Stimulated activated effector memory CD8-positive, alpha-beta T cell treated with anti-CD3 and anti-CD28 coated beads, Interleukin-12 subunit alpha, Interleukin-12 subunit beta, amount 100 ng/mL, for 72 hours (primary cell): ENCODE data around the gene PARS2.
"Not testable (repeated sequence)": the region's sequence is repeated elsewhere in the genome, so short reads cannot be mapped to it uniquely, and the experiment has no call there.

Experiments used
- ATAC-seq: fragments of 150-1000 bp; cut with Tn5 transposase; 2 replicates; pipeline ENCODE4 v1.10.0; 2021
- DNase-seq, 2 donors: peaks; one replicate each; pipeline ENCODE4 v3.0.0; 2021 to 2022; ENCODE audit warnings: low spot score in 2 of 2
- H3K27ac Mint-ChIP-seq: one replicate; pipeline ENCODE4 v1.8.0; 2022; ENCODE audit warnings: mild to moderate bottlenecking, mixed read lengths
- H3K36me3 Mint-ChIP-seq: one replicate; pipeline ENCODE4 v1.8.0; 2022; ENCODE audit warnings: mild to moderate bottlenecking, mixed read lengths
- H3K4me1 Mint-ChIP-seq: one replicate; pipeline ENCODE4 v1.8.0; 2022; ENCODE audit warnings: mixed read lengths
- H3K4me3 Mint-ChIP-seq: one replicate; pipeline ENCODE4 v1.8.0; 2022; ENCODE audit warnings: mild to moderate bottlenecking, mixed read lengths
- H3K9me3 Mint-ChIP-seq: one replicate; pipeline ENCODE4 v1.8.0; 2022; ENCODE audit warnings: mixed read lengths

The PARS2 gene

DNA sequence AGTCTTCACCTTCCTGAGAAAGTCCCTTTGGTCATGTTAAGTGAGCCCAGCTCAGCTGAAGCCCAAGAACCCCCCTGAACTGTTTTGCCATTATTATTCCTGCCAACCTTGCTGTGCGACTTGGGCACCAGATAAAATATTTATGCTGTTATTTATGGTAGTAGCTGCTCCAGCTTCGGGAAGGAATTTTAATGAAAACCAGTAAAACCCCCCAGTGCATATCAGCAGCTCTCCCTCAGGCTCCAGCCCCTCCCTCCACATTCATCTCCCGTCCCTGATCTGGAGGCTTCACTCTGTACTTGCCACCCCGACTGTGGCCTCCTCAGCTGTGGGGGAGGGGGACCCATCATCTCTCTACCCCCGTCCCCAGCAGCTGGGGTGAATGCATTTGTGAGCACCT, 24.1 kb upstream of the PARS2 start:
- no peak overlapping the region for H3K4me3 Mint-ChIP-seq
- no peaks in the 10 kb centered on the region for H3K9me3 Mint-ChIP-seq
- H3K4me1 Mint-ChIP-seq: peaks cover 34% of the 10 kb centered on the region
- no peaks in the 10 kb centered on the region for H3K36me3 Mint-ChIP-seq
- peak overlapping the region; percentile 94 for H3K27ac Mint-ChIP-seq
- no peak for DNase-seq
- ATAC-seq: no peak

DNA sequence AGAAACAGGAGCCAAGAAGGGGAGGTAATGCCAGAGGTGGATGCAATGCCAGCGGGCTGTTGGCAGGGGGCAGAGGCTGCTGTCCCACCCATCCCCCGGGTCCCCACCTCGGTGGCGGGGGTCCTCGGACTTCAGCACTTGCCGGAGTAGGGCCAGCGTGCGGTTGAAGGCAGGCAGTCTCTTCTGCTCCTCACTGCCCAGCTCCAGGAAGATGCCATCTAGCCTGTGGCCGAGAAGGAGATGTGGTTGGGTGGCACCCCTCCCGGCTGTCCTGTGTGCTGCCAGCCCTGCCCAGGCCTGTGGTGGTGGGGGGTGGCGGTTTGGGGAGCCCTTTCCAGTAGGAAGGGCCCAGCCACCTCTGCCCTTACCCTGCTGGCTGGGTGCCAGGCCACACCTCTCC, 23.3 kb upstream of the PARS2 start:
- DNase-seq (no peak), ATAC-seq (no peak)
- Mint-ChIP-seq H3K4me3 (no peak overlapping the region), H3K9me3 (no peaks in the 10 kb centered on the region), H3K36me3 (no peaks in the 10 kb centered on the region), H3K4me1 (peaks cover 34% of the 10 kb centered on the region), H3K27ac (peak overlapping the region; percentile 48)

- Mint-ChIP-seq H3K9me3 (no peaks in the 10 kb centered on the region), H3K4me3 (no peak overlapping the region), H3K4me1 (peaks cover 34% of the 10 kb centered on the region), H3K36me3 (no peaks in the 10 kb centered on the region), H3K27ac (peak overlapping the region; percentile 48)
- ATAC-seq: no peak
- DNase-seq: no peak
These were observed 22.5 kb upstream of the PARS2 start for GRCh38 chr1:54786778-54787177.

DNA sequence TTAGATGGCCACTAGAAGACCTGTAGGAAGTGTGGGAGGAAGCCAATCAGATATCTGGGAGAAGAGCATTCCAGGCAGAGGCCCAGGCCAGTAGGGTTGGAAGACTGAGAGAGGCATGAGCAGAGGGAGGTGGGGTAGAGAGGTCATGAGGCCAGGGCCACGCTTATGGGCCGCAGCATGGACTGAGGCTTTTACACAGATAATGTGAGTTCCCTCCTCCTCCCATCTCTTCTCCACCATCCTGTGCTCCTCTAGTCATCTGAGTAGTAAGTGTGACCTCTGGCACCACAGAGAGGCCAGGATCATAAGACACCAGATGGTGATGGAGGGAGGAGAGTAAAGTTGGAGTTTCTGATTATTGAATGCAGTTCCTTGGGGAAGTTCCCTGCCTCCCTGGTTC, 19.7 kb upstream of the PARS2 start:
- ATAC-seq: no peak
- H3K4me1 Mint-ChIP-seq: peaks cover 15% of the 10 kb centered on the region
- peaks cover 5% of the 10 kb centered on the region for H3K36me3 Mint-ChIP-seq
- no peak overlapping the region for H3K4me3 Mint-ChIP-seq
- DNase-seq: no peak
- no peaks in the 10 kb centered on the region for H3K9me3 Mint-ChIP-seq
- no peak overlapping the region for H3K27ac Mint-ChIP-seq

DNA sequence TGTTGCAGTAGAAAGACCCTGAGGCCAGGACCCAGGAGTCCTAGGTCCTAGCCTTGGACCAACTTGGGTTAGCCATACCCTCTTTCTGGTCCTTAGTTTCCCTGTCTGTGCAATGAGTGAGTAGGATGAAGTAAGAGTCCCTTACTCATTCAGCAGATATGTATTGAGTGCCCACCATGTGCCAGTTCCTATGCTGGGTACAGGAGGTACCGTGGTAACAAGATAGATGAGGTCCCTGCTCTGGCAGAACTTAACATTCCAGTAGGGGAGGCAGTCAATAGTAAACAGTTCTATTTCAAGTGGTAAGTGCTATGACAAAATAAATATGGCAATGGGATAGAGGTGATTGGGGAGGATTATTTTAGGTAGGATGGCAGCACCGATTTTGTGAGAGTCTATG, 18.3 kb upstream of the PARS2 start:
- no peak overlapping the region for H3K4me3 Mint-ChIP-seq
- DNase-seq (no peak), ATAC-seq (no peak)
- H3K27ac Mint-ChIP-seq: peak overlapping the region; percentile 17
- H3K4me1 Mint-ChIP-seq: peaks cover 12% of the 10 kb centered on the region
- no peaks in the 10 kb centered on the region for H3K9me3 Mint-ChIP-seq
- peaks cover 5% of the 10 kb centered on the region for H3K36me3 Mint-ChIP-seq

- peak overlapping the region; percentile 17 for H3K27ac Mint-ChIP-seq
- ATAC-seq: no peak
- peaks cover 5% of the 10 kb centered on the region for H3K36me3 Mint-ChIP-seq
- peaks cover 12% of the 10 kb centered on the region for H3K4me1 Mint-ChIP-seq
- no peak overlapping the region for H3K4me3 Mint-ChIP-seq
- H3K9me3 Mint-ChIP-seq: no peaks in the 10 kb centered on the region
- no peak for DNase-seq
These were observed 17.8 kb upstream of the PARS2 start for GRCh38 chr1:54782156-54782555.

DNA sequence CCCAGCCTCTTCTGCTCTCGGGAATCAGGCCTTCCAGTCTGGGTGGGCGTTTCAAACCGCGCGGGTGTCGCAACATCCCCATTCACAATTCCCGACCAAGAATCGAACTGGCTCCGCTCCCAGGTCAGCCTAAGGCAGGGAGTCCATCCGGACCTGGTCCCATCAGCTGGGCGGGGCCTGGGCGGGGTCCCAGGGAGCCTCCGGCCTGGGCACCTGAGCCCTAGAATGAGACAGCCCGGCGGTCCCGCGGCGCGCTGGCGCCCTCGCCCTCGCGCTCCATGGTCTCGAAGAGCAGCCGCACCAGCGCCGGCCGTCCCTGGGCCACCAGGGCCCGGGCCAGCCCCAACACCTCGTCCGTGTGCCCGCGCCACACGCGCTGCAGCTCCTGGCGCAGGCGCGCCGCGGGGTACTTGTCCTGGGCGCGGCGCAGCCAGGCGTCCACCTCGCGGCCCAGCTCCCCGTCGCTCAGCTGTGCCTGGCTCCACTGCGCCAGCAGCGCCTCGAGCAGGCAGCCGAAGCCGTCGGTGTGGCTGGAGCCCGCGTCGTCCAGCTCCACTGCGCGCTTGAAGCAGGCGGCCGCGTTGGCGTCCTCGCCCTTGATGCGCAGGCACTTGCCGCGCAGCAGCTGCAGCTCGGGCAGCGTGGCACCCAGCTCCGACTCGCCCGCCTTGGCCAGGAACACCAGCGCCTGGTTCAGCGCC, 16.9 kb upstream of the PARS2 start:
- DNase-seq: no peak
- H3K36me3 Mint-ChIP-seq: peaks cover 5% of the 10 kb centered on the region
- no peak for ATAC-seq
- H3K4me3 Mint-ChIP-seq: no peak overlapping the region
- no peak overlapping the region for H3K27ac Mint-ChIP-seq
- H3K9me3 Mint-ChIP-seq: no peaks in the 10 kb centered on the region
- H3K4me1 Mint-ChIP-seq: peaks cover 7% of the 10 kb centered on the region

- H3K36me3 Mint-ChIP-seq: peaks cover 5% of the 10 kb centered on the region
- H3K4me1 Mint-ChIP-seq: peaks cover 11% of the 10 kb centered on the region
- no peaks in the 10 kb centered on the region for H3K9me3 Mint-ChIP-seq
- ATAC-seq (no peak), DNase-seq (no peak)
- peak overlapping the region; percentile 63 for H3K27ac Mint-ChIP-seq
- H3K4me3 Mint-ChIP-seq: no peak overlapping the region
These were observed 13.1 kb upstream of the PARS2 start for GRCh38 chr1:54777431-54777830.

GRCh38 chr1:54777011-54777410, 12.7 kb upstream of the PARS2 start:
- peaks cover 11% of the 10 kb centered on the region for H3K4me1 Mint-ChIP-seq
- DNase-seq: no peak
- H3K36me3 Mint-ChIP-seq: peaks cover 5% of the 10 kb centered on the region
- no peaks in the 10 kb centered on the region for H3K9me3 Mint-ChIP-seq
- no peak overlapping the region for H3K4me3 Mint-ChIP-seq
- no peak for ATAC-seq
- H3K27ac Mint-ChIP-seq: no peak overlapping the region

GRCh38 chr1:54775828-54776721, 11.8 kb upstream of the PARS2 start:
- not testable (repeated sequence) for DNase-seq, H3K36me3 Mint-ChIP-seq, H3K9me3 Mint-ChIP-seq, H3K4me3 Mint-ChIP-seq, ATAC-seq
- H3K4me1 Mint-ChIP-seq: peaks cover 11% of the 10 kb centered on the region
- H3K27ac Mint-ChIP-seq: peak overlapping the region; percentile 23

GRCh38 chr1:54774820-54775498, 10.6 kb upstream of the PARS2 start:
- H3K4me1 Mint-ChIP-seq: peaks cover 11% of the 10 kb centered on the region
- peak; percentile 57 for ATAC-seq
- H3K36me3 Mint-ChIP-seq: peaks cover 5% of the 10 kb centered on the region
- H3K4me3 Mint-ChIP-seq: no peak overlapping the region
- no peaks in the 10 kb centered on the region for H3K9me3 Mint-ChIP-seq
- H3K27ac Mint-ChIP-seq: peak overlapping the region; percentile 23
- DNase-seq: no peak

DNA sequence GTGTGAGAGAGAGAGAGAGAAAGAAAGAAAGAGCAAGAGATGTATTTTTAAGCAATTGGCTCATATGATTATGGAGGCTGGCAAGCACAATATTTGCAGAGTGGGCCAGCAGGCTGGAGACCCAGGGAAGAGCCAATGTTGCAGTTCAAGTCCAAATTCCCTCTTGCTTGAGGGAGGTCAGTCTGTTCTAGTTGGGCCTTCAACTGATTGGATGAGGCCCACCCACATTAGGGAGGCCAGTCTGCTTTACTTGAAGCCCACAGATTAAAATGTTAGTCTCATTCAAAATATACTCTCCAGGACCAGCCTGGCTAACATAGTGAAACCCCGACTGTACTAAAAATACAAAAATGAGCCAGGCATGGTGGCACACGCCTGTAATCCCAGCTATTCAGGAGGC, 8.6 kb upstream of the PARS2 start:
- no peak for ATAC-seq
- Mint-ChIP-seq H3K36me3 (no peaks in the 10 kb centered on the region), H3K4me3 (no peak overlapping the region), H3K4me1 (peaks cover 5% of the 10 kb centered on the region), H3K9me3 (no peaks in the 10 kb centered on the region), H3K27ac (no peak overlapping the region)
- no peak for DNase-seq

GRCh38 chr1:54768093-54768492, 3.8 kb upstream of the PARS2 start:
- no peak for DNase-seq
- no peak for ATAC-seq
- peaks cover 8% of the 10 kb centered on the region for H3K36me3 Mint-ChIP-seq
- peak overlapping the region; percentile 38 for H3K27ac Mint-ChIP-seq
- H3K4me3 Mint-ChIP-seq: no peak overlapping the region
- H3K4me1 Mint-ChIP-seq: peaks cover 10% of the 10 kb centered on the region
- H3K9me3 Mint-ChIP-seq: no peaks in the 10 kb centered on the region

DNA sequence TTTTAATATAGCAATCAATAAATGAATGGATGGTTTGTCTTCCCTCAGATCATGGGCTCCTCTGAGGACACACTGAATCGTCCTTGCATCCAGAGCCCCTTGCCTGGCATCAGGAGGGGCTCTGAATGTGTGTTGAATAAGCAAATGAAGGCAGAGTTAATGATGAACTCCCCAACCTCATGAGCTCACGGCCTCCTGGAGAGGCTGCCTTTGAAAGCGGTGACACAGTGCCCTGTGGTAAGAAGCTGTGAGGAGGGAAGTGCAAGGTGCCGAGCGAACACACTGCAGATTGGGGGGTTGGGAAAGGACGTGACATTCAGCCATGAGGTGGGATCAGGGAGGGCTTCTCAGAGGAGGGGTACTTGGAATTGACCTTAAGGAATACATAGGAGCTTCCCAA, 3.2 kb upstream of the PARS2 start:
- Mint-ChIP-seq H3K36me3 (peaks cover 8% of the 10 kb centered on the region), H3K4me3 (no peak overlapping the region), H3K4me1 (peaks cover 15% of the 10 kb centered on the region), H3K27ac (peak overlapping the region; percentile 38), H3K9me3 (no peaks in the 10 kb centered on the region)
- no peak for DNase-seq
- ATAC-seq: no peak

GRCh38 chr1:54766726-54767125, 2.4 kb upstream of the PARS2 start:
- DNase-seq (no peak), ATAC-seq (no peak)
- H3K4me3 Mint-ChIP-seq: no peak overlapping the region
- H3K9me3 Mint-ChIP-seq: no peaks in the 10 kb centered on the region
- H3K36me3 Mint-ChIP-seq: peaks cover 8% of the 10 kb centered on the region
- peaks cover 15% of the 10 kb centered on the region for H3K4me1 Mint-ChIP-seq
- H3K27ac Mint-ChIP-seq: no peak overlapping the region
